IMR-90 (cell line): Measurements from ENCODE around the gene CCL14.

Experiments used
- CEBPB ChIP-seq: IDR thresholded peaks from 2 replicates; pipeline ENCODE4 v1.6.1; 2012; ENCODE audit warnings: low read depth, low read length, improper control_type of control experiment
- RAD21 ChIP-seq: IDR thresholded peaks from 2 replicates; pipeline ENCODE4 v1.6.1; 2012; ENCODE audit warnings: low read length, improper control_type of control experiment
- RCOR1 ChIP-seq: IDR thresholded peaks from 2 replicates; pipeline ENCODE4 v1.6.1; 2012; ENCODE audit warnings: mild to moderate bottlenecking, low read length, improper control_type of control experiment; ENCODE audit not compliant: insufficient replicate concordance
- SMC3 ChIP-seq: fragments of 150-350 bp; IDR thresholded peaks from 2 replicates; pipeline ENCODE4 v1.6.1; 2016; ENCODE audit warnings: low read depth, mild to moderate bottlenecking, antibody characterized with exemption, low read length, moderate library complexity
- TF ChIP-seq, protein P1 (sequence below): conservative IDR thresholded peaks from 2 replicates; pipeline ENCODE4 v1.5.1; 2012; ENCODE audit warnings: mild to moderate bottlenecking, low read depth, low read length, improper control_type of control experiment

- TF ChIP-seq, protein P1, sequence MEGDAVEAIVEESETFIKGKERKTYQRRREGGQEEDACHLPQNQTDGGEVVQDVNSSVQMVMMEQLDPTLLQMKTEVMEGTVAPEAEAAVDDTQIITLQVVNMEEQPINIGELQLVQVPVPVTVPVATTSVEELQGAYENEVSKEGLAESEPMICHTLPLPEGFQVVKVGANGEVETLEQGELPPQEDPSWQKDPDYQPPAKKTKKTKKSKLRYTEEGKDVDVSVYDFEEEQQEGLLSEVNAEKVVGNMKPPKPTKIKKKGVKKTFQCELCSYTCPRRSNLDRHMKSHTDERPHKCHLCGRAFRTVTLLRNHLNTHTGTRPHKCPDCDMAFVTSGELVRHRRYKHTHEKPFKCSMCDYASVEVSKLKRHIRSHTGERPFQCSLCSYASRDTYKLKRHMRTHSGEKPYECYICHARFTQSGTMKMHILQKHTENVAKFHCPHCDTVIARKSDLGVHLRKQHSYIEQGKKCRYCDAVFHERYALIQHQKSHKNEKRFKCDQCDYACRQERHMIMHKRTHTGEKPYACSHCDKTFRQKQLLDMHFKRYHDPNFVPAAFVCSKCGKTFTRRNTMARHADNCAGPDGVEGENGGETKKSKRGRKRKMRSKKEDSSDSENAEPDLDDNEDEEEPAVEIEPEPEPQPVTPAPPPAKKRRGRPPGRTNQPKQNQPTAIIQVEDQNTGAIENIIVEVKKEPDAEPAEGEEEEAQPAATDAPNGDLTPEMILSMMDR = no peak
- TF ChIP-seq CEBPB (peak; percentile 23; the same call in 1 of the 2 replicates), SMC3 (no peak), RCOR1 (no peak), RAD21 (no peak)
Observed at GRCh38 chr17:36019423-36019822, 32.9 kb upstream of the CCL14 start.
